ENCODE data around the gene TOR1A. TPM values are rescaled to one million over a fixed set of nuclear protein-coding genes. Genes with fewer than 3 reads are reported as not detected.

Gene TOR1A, protein sequence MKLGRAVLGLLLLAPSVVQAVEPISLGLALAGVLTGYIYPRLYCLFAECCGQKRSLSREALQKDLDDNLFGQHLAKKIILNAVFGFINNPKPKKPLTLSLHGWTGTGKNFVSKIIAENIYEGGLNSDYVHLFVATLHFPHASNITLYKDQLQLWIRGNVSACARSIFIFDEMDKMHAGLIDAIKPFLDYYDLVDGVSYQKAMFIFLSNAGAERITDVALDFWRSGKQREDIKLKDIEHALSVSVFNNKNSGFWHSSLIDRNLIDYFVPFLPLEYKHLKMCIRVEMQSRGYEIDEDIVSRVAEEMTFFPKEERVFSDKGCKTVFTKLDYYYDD
- 17.7 and 21.0 TPM in 2 replicates for total RNA-seq

DNA sequence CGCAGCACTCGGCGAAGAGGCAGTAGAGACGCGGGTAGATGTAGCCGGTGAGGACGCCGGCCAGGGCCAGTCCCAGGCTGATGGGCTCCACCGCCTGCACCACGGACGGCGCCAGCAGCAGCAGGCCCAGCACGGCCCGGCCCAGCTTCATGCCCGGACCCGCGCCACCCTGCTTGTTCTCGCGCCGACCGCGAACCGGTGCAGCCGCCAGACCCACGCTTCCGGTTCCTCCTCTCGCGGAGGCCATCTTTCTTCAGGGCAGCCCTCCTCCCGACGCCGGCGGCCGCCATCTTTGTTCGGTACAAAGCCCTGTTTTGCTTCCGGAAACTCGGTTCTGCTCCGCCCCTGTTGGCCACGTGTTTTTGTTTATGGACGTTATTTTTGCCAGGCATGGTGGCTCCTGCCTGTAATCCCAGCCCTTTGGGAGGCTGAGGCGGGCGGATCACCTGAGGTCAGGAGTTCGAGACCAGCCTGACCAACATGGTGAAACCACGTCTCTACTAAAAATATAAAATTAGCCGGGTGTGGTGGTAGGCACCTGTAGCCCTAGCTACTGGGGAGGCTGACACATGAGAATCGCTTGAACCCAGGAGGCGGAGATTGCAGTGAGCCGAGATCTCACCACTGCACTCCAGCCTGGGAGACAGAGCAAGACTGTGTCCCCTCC is at the start of gene TOR1A:
TOR1A (minus strand) TSS at position 202 of the 667 bp plus-strand sequence; CDS start at position 151, 51 bp downstream.

GRCh38 chr9:129835128-129835859 is 11.4 kb upstream of the TOR1A start, which contains the start of the genes C9orf78 and USP20:
C9orf78 (minus strand) TSS chr9:129835275; CDS start chr9:129835221, 54 bp downstream.
USP20 (plus strand) TSS chr9:129835458; CDS start chr9:129852556, 17,098 bp downstream.

DNA sequence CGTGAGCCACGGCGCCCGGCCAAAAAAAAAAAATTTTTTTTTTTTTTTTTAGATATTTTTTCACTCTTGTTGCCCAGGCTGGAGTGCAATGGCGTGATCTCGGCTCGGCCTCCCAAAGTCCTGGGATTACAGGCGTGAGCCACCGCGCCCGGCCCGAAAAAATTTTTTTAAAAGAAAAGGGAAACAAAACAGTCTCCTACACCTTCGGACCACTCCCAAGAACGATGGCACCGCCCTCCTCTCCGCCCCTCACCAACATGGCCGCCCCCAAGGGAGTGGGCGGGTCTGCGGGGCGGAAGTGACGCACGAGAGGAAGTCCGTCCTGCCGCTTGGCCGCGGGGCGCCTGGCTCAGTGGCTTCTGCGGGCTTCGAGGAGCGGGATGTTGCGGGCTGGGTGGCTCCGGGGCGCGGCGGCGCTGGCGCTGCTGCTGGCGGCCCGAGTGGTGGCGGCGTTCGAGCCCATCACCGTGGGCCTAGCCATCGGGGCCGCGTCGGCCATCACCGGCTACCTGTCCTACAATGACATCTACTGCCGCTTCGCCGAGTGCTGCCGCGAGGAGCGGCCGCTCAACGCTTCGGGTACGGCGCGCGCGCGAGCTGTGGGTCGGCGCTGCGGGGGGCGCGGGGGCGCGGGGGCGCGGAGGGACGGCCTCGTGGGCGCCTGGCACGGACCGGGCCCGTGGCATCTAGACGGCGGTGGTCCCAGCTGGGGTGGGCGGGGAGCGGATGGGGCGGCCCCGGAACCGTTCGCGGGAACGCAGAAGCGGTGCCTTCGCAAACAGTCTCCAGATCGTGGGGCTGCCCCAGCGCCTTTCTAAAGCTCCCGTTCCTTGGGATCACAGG is 20.9 kb downstream of the TOR1A start, which contains the start of gene TOR1B:
TOR1B (plus strand) TSS at position 352 of the 843 bp plus-strand sequence; CDS start at position 381, 29 bp downstream.

Other genes with a start within 250 kb of the TOR1A start
- gene C9orf50, start 203.0 kb downstream of the TOR1A start, total RNA-seq, result under 0.01 TPM in 2 replicates
- gene NTMT1, start 198.0 kb downstream of the TOR1A start, total RNA-seq, result 25.1 and 32.6 TPM in 2 replicates
- 8.8 and 11.3 TPM in 2 replicates for gene ASB6, start 182.0 kb downstream of the TOR1A start, total RNA-seq
- 21.5 and 44.3 TPM in 2 replicates for gene PRRX2, start 158.5 kb downstream of the TOR1A start, total RNA-seq
- 48.9 and 74.7 TPM in 2 replicates for gene PTGES, start 71.1 kb downstream of the TOR1A start, total RNA-seq
- gene TOR1B, start 21.0 kb downstream of the TOR1A start, total RNA-seq, result 16.2 and 19.1 TPM in 2 replicates
- gene C9orf78, start 11.1 kb upstream of the TOR1A start, total RNA-seq, result 45.6 and 58.6 TPM in 2 replicates
- 9.1 and 13.9 TPM in 2 replicates for gene USP20, start 11.3 kb upstream of the TOR1A start, total RNA-seq
- gene FNBP1, start 219.1 kb upstream of the TOR1A start, total RNA-seq, result 28.8 and 29.8 TPM in 2 replicates
- 18.8 and 52.9 TPM in 2 replicates for gene GPR107, start 229.8 kb upstream of the TOR1A start, total RNA-seq

All from bronchial smooth muscle cell (primary cell).